D721Med (cell line): ENCODE measurements around the gene PKIB.

Source experiments
- DNase-seq: peaks from one replicate; pipeline ENCODE4 v3.0.0; 2011; ENCODE audit warnings: low spot score; ENCODE audit not compliant: insufficient read length
- FAIRE-seq: peaks from 2 replicates; lab custom pipeline; 2011; peaks lifted over from hg19 to GRCh38; lab: Jason Lieb, UNC
- TF ChIP-seq, protein P1 (sequence below): IDR thresholded peaks from 2 replicates; pipeline ENCODE4 v1.5.1; 2012; ENCODE audit warnings: mild to moderate bottlenecking, control low read depth; ENCODE audit not compliant: insufficient read depth; ENCODE audit errors: missing control alignments

The PKIB gene

GRCh38 chr6:122610690-122611455, 668 bp downstream of the PKIB start:
- FAIRE-seq (no peak), DNase-seq (peak; percentile 17)
- TF ChIP-seq, protein P1, sequence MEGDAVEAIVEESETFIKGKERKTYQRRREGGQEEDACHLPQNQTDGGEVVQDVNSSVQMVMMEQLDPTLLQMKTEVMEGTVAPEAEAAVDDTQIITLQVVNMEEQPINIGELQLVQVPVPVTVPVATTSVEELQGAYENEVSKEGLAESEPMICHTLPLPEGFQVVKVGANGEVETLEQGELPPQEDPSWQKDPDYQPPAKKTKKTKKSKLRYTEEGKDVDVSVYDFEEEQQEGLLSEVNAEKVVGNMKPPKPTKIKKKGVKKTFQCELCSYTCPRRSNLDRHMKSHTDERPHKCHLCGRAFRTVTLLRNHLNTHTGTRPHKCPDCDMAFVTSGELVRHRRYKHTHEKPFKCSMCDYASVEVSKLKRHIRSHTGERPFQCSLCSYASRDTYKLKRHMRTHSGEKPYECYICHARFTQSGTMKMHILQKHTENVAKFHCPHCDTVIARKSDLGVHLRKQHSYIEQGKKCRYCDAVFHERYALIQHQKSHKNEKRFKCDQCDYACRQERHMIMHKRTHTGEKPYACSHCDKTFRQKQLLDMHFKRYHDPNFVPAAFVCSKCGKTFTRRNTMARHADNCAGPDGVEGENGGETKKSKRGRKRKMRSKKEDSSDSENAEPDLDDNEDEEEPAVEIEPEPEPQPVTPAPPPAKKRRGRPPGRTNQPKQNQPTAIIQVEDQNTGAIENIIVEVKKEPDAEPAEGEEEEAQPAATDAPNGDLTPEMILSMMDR: no peak

DNA sequence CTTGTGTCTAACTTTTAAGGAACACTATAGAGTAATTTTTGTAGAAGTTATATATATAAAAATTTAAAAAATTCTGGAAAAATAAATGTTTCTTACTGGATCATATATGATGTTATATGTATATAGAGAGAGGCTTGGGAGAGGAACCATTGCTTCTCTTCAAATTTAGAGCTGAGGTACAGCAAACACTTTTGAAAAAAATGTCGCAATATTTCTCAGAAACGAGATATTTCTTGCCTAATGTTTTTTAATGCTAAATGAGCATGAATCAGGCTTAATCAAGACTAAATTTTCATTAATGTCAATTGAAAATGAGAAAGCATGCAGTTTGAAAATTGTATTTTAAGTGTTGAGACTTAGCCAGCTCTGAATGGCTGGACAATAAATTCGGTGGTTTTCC, 2.6 kb downstream of the PKIB start:
- DNase-seq (no peak), FAIRE-seq (no peak)
- TF ChIP-seq, protein P1: no peak

DNA sequence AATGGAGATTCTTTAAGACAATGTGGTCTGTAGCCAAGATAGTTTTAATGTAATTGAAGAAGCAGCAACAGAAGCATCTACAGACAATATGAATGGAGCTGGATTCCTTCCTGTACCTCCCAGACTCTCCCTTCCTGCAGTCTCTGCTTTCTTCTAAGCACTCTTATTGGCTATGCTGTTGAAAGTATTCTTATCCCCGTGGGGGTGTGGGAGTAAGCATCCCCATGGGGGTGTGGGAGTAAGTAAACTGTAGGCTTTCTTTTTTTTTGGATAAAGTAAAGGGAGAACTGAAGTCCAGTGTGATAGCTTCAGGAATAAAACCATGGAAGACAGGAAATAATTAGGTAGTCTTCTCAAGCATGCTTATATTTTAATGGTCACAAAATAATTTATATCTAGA, 4.1 kb downstream of the PKIB start:
- DNase-seq (no peak), FAIRE-seq (peak; percentile 73)
- TF ChIP-seq, protein P1: no peak

DNA sequence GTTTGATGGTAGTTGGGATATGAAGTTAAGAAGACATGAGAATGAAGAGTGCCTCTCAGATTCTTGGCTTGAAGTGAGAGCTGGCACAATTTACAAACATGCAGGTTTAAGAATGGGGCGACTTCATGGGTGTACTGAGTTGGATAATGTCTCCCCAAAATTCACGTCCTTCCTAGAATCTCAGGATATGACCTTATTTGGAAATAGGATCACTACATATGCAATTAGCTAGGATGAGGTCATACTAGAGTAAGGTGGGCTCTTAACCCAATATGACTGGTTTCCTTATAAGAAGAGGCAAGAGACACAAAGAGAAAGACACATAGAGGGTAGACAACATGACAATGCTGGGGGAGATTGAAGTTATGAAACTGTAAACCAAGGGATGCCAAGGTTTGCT, 5.2 kb downstream of the PKIB start:
- DNase-seq: no peak
- no peak for FAIRE-seq
- TF ChIP-seq, protein P1: no peak

GRCh38 chr6:122616877-122617276, 6.7 kb downstream of the PKIB start:
- DNase-seq: no peak
- TF ChIP-seq, protein P1: no peak

DNA sequence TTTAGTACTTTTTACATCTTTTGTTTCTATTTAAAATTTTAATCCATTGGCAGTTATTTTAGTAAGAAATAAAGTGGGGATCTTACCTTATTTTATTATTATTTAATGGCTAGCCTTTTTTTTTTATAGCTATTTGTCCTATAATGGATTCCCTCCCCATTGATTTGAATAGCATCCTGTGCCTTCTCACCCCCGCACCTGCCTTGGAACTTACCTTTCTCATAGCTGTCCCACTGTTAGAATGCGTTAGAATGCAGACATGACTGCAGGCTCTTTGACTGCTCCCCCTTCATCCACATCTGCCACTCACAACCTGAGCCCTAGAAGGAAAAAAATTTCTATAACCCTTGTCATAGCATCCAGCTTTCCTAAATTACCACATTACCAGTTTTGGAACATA, 9.1 kb downstream of the PKIB start:
- DNase-seq (no peak), FAIRE-seq (no peak)
- TF ChIP-seq, protein P1: no peak

More at GRCh38 chr6:122616877-122617276, 6.7 kb downstream of the PKIB start:
- no peak for FAIRE-seq

DNA sequence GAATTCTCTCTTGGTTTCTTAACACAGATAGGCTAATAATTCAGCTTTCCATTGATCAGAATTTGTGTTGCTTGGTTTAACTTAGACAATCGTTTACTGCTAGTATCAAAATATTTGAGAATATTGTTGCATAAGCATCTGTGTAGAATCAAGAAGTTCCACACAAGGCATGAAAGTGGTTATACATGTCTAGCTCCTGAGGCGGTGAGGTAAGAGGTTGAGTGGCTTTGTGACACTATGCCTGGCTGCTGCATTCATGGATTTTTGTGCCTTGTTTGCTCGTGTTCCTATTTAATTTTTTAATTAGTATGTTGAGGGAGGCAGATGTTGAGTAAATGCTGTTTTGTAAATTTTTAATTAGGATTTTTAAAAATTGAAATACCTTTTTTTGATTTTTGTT, 10.2 kb downstream of the PKIB start:
- no peak for DNase-seq
- TF ChIP-seq, protein P1: no peak
- peak; percentile 94 for FAIRE-seq
